GM21515 (cell line): Measurements from ENCODE around the gene UBA6.
"Not testable (repeated sequence)": the region's sequence is repeated elsewhere in the genome, so short reads cannot be mapped to it uniquely, and the experiment has no call there.

Experiments used
- ATAC-seq: cut with Tn5 transposase; IDR thresholded peaks from one replicate; pipeline ENCODE4 v1.9.1; 2021; ENCODE audit not compliant: unreplicated experiment

UBA6 gene

DNA sequence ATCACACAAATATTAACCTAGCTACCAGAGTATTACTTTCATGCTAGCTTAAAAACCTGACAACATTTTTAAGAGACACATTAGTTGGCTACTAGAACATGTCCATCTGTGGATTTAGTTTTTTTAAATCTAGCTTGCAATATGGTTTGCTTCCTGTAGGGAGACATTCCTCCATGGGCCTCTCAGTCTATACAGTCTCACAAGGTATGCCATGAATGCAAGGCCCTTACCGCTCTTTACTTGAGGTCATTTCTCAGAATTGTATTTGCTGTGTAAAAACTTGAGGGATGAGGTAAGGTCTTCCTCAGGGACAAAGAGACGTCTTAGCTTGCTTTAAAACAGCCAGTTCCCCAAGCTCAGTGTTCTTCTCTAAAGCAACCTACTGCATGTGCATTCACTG, 26.9 kb downstream of the UBA6 start:
- no peak for ATAC-seq

DNA sequence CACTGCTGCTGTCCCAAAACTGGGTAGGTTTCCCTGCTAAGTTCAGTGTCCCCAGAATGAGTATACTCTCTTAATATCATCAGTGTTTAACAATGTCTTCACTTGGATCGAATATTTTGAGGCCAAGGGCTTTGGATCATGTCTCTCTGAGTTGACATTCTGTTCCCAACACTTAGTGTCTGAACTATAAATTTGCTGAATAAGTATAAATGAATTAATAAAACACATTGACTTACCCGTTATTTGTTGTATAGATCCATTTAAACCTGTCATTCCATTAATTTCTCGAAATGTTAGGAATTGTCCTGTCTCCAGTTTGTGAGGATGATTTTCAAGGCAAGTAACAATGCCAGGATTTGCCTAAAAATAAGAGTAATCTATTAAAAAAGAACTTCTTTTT, 32.6 kb downstream of the UBA6 start:
- no peak for ATAC-seq

DNA sequence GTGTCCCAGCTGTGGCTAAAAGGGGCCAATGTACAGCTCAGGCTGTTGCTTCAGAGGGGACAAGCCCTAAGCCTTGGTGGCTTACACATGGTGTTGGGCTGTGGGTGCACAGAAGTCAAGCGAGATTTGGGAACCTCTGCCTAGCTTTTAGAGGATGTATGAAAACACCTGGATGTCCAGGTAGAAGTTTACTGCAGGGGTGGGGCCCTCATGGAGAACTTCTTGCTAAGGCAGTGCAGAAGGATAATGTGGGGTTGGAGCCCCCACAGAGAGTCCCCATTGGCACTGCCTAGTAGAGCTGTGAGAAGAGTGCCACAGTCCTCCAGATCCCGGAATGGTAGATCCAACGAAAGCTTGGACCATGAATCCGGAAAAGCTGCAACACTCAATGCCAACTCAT, 40.5 kb downstream of the UBA6 start:
- ATAC-seq = no peak

DNA sequence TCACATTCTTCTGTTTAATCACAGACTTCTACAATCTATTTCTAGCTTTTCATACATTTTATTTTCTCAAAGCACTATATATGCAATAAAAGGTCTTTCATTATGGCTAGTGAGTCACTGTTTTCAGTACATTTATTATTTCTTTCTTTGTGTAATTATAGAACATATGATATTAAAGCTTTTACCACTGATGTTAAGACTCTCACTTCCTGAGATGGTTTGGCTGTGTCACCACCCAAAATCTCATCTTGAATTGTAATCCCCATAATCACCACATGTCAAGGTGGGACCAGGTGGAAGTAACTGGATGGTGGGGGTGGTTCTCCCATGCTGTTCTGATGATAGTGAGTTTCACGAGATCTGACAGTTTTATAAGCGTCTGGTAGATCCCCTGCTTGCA, 41.9 kb downstream of the UBA6 start:
- no peak for ATAC-seq

DNA sequence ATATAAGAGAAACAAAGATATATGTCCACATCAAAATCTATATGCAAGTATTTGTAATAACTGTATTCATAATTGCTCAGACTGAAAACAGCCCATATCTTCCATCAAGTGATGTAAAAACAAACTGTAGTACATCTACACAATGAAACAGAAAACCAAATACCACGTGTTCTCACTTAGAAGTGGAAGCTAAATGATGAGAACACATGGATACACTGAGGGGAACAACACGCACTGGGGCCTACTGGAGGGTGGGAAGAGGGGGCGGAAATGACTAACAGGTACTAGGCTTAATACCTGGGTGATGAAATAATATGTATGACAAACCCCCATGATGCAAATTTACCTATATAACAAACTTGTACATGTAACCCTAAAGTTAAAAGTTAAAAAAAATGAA, 42.7 kb downstream of the UBA6 start:
- no peak for ATAC-seq

DNA sequence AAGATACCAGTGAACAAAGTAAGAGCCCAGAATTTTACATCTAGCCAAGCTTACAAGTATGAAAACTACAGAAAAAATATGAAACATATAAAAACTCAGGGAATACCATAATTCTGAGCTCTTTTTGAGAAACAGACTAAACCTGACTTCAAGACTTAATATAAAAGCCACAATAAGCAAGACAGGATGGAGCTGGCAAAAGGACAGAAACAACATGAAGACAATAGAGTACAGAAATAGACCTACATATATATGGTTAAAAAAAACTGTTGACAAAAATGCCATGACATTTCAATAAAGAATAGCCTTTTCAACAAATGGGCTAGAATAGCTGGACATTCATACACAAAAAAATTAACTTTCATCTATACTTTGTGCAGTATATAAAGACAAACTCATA, 49.4 kb downstream of the UBA6 start:
- ATAC-seq = no peak

DNA sequence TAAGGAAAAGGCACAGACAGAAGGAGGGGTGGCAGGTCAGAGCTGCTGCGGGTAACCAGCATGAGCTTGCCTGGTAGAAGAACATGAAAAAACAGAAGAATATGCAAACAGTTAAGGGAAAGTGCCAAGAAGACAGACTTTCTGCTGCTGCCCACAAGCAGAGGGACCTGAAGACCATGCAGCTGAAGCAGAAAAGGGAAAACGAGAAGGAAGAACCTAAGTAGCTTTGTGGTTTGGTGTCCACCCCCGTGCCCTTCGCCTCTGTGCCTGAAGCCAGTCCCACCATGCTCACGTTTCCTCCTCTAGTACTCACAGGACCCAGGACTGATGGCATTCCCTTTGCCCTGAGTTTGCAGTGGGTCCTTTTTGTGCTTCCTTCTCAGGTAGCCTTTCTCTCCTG, 62.8 kb downstream of the UBA6 start:
- no peak for ATAC-seq

DNA sequence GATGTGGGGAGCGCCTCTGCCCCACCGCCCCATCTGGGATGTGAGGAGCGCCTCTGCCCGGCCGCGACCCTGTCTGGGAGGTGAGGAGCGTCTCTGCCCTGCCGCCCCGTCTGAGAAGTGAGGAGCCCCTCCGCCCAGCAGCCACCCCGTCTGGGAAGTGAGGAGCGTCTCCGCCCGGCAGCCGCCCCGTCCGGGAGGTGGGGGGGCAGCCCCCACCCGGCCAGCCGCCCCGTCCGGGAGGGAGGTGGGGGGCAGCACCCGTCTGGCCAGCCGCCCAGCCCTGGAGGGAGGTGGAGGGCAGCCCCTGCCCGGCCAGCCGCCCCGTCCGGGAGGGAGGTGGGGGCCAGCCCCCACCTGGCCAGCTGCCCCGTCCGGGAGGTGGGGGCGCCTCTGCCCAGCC, 64.0 kb downstream of the UBA6 start:
- ATAC-seq = not testable (repeated sequence)

DNA sequence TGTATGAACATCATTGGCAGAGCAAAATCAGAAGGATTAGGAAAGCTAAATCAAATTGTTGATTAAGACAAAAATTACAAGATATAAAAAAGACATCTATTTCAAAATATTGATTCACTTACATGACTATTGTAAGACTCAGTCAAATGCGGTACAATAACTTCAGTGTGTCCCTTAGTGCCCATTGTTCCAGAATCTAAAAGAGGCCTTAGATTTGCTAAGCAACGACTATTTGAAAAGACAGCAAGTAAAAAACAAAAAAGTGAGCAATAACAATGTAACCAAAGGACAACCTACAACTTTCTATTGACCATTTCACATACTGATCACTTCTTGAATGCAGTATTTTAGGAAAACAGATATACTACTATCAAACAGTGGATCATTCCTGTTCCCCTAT, 65.6 kb downstream of the UBA6 start:
- ATAC-seq = no peak

DNA sequence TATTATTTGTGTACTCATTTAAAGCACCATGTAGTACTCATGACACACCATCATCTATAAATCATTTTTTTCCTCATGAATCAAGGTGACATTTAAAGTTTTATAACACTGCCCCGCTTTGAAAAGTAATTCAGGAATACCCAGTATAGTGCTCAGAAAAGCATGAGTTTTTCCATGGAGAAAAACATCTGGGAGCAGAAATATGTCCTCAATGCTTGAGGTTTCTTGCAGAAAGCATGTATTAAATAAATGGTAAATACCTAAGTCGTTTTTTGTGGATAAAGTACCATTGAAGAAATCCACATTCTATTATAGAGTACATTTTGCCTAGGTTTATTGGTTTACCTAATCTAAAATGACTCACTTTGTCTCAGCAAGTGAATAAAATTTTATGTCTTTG, 66.2 kb downstream of the UBA6 start:
- no peak for ATAC-seq

DNA sequence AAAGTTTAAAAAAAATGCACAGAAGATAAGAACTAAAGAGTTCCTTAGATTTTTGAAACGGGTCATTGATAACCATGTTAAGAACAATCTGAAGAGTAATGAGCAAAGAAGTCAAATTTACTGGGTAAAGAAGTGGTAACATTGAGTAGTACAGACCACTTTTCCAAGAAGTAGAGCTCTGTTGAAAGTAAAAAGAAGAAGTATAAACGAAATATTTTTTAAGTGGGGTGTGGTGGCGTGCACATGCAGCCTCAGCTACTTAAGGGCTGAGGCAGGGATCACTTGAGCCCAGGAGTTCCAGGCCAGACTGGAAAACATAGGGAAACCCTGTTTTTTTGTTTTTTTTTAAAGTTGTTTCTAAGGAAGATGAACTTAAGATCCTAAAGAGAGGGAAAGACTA, 68.5 kb downstream of the UBA6 start:
- peak; percentile 88 for ATAC-seq

DNA sequence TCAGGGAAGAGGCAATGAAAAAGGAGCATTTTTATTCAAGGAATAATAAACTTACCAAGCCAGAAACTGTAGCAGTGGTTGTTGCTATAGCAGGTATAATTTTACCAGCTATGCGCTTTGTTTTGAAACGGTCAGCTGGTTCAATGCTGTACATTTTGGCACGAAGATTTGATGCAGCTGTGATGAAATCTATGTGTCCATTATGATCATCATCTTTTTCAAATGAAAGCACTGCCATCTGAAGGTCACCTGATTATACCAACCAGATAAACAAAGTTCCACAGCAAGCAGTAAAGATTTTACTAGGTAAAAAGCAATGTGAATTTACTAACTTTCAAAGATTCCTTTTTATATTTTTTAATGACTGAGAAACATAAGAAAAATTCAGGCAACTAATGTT, 76.0 kb downstream of the UBA6 start:
- ATAC-seq = no peak

DNA sequence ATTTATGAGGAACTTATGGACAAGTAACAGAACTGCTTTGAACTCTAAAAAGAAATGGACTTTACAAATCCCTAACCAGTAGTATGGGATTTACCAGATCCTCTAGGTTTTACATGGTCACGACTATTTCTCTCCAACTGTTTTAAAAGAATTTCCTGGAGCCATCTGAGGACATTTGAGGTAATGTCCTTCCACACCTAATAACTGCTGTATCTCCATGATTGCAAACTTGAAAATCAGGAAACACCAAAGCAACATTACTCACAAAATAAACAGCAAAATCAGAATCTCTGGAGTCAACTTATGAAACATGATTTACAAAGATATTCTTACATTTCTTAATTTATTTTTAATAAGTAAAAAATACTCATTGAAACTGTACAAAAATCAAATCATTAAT, 84.5 kb downstream of the UBA6 start:
- ATAC-seq = no peak

DNA sequence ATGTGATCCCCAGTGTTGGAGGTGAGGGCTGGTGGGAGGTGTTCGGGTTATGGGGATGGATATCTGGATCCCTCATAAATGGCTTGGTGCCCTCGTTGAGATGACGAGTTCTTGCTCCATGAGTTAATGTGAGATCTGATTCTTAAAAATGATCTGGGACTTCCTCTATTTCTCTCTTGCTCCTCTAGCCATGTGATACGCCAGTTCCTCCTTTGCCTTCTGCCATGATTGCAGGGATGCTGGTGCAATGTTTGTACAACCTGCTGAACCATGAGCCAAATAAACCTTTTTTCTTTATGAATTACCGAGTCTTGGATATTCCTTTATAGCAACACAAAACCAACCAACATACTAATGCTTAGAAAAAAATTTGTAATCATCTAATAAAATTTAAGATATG, 85.8 kb downstream of the UBA6 start:
- no peak for ATAC-seq

DNA sequence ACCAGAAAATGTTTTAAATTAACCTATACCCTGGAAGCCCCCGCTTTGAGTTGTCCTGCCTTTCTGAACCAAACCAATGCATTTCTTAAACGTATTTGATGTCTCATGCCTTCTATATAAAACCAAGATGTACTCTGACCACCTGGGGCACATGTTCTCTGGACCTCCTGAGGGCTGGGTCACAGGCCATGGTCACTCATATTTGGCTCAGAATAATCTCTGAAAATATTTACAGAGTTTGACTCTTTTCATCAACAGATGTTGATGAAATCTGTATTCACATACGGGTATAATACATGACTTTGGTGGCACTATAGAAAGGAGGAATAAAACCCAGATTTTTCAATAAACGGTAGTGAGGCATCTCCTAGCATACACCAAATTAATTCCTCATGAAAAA, 86.8 kb downstream of the UBA6 start:
- ATAC-seq = no peak

DNA sequence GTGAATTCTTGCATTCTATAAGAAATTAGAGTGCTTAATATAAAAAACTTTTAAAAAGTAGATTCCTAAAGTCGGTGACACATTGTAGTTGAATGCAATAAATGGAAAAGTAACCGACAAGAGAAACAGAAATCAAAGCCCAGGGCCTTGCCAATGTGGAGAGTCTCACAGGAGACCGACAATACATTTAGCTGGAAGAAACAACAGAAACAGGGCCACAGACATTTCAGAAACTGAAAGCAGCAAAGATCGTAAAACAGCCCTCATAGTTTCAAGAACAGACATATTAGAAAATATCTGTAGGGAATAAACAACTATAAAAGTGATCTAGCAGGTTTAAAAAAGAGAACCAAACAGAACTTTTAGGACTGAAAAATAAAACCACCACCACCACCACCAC, 92.9 kb downstream of the UBA6 start:
- no peak for ATAC-seq

DNA sequence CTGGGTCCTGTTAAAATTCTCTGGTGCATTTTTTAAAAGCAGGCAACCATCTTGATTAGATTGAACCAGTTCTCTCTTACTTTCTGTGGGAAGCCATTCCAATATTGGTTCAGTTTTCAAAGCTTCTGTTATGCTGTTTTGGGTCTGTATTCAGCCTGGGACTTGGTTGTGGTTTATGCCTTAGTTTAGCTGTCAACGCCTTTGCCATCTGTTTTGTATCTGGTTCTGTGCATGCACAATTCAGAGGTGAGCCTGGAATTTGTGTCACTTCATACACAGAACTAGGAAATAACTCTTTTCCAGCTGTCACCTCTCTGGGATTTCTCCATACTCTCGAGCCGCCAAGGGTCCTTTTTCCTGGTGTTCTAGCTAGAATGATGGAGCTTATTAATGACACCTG, 96.2 kb downstream of the UBA6 start:
- ATAC-seq = no peak

DNA sequence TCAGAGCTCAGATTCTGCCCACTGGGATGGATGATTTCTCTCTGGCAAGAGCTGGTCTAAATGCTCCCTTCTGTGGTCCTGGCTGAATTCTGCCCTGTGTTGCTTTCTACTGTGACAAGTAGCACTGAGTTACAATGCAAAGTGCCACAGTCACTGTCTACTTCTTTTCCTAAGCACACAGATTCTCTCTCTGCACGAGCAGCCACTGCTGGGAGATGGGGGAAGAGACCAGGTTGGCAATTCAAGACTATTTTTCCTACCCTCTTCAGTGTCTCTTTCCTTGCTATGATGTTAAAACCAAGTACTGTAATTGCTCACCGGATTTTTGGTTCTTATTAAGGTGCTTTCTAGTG, 97.0 kb downstream of the UBA6 start:
- ATAC-seq = no peak

DNA sequence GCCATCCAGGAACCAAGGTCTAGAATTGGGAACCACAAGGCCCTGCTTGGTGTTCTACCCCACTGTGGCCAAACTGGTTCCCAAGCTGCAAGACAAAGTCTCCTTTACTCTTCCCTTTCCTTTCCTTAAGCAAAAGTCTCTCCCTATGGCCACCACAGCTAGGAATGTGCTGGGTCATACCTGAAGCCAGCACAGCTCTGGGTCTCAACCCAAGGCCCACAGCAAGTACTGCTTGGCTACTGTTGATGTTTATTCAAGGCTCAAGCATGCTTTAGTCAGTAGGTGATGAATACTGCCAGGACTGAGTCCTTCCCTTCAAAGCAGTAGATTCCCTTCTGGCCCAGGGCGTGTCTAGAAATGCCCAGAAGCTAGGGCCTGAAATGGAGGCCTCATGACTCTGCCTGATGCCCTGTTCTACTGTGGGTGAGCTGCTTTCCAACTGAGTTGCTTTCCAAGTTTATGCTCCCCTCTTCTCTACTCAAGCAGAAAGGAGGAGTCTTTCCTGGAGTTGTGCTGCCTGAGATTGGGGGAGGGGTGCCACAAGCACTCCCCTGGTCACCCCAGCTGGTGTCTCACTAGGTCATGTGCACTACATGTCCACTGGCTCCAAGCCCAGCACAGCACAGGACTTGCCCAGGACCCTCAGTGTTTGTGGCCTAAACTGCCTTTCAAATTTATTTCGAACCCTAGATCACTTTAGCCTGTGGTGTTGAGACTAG, 97.5 kb downstream of the UBA6 start:
- ATAC-seq = no peak

DNA sequence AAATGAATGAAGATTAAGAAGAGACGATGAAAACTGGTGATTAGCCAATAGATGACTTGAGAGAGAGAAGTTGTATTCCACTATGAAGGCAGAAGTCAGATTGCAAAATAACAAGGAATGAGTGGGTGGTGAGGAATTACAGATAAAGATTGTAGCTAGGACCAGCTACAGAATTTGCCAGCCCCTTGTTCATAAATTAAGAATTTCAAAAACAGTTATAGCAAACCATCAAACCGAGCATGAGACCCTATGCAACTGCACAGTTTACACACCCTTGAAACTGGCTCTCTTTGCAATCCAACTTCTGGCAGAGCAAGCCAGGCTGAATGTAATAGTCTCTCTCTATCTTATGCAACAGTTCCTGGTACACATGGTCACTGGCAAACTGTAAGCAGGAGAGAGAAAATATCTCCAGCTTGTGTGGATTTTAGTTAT, 107.2 kb downstream of the UBA6 start:
- ATAC-seq = no peak

DNA sequence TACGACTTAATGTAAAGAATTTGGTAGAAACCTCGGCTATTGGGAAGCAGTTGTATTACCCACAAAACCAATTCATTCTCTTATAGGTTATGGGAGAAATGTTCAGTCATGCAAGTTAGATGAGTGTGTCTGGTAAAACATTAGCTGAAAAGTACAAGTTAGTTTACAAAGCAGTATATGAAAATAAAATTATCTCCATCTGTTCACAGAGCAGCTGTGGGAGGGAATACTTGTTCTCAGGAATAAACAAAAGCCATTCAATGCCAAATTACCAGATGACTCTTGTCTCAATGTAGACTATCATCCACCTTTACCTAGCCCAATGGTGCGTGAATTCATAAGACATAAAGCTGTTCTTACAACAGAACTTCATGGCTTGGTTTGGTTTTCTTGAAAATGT, 113.8 kb downstream of the UBA6 start:
- ATAC-seq = no peak

DNA sequence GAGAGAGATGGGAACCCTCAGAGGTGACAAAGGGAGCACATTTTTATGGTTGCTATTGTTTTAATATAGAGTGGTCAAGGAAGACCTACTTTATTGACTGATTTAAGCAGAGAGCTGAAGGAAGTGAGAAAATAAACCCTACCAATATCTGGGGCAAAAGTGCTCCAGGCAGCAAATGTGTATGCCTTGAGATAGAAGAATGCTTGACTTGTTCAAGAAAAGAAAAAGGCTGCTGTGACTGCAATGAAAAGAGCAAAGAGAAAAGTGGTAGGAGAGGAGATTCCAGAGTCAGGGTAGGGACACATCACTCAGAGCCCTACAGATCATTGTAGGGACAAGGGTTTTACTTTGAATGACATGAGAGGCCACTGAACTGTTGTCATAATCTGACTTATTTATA, 116.5 kb downstream of the UBA6 start:
- ATAC-seq = no peak

DNA sequence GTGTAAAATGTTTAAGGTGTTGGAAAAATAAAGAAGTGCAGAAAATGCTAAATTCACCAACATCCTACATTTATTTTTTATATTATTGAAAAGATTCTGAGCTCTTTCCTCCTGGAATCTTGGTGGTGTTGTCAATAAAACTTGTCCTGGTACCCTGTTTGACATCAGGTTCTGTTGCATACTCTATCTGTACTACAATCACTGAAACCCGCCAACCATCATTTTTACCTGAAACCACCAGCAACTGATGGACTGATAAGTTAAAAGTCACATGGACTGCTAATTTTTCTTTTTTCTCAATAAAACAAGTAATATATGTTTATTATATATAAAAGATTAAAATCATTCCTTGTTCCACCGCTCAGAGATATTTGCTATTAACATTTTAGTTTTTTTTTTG, 119.0 kb downstream of the UBA6 start:
- ATAC-seq = no peak
